Amygdala (tissue), 56 donors: ENCODE measurements around the gene LRMDA.

Experiments used
- DNase-seq, 56 donors: peaks; one replicate each; lab custom pipeline; 2025; lab: John Stamatoyannopoulos, UW

Gene LRMDA

DNA sequence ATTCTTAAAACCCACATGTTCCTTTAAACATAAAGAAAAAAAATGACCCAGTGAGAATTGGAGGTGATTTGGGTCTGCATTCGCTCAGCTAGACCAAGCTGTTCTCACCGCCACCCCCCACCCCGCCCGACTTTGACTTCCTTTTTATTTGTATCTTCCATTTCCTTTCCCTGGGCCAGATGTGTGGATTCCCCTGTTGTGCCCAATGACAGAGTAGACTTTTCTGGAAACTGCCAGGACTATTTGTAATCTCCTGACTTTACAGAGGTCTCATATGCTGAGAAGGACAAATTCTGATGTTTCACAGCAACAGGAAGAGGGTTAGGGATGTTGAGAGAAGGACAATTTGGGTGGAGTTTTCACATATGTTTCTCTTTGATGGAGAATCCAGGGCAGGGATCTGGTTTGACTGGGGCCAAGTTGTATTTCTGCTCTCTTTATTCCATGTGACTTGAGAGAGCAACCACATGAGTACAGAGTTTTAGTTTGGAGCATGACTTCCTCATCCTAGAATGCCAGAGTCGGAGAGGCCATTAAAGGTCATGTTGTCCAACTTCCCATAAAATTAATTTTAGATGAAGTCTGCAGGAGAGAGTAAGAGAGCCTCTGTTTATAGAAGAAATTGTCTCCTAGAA is 1023.2 kb downstream of the LRMDA start:
- DNase-seq: no peak

GRCh38 chr10:76456197-76456596 is 1024.8 kb downstream of the LRMDA start:
- no peak for DNase-seq

DNA sequence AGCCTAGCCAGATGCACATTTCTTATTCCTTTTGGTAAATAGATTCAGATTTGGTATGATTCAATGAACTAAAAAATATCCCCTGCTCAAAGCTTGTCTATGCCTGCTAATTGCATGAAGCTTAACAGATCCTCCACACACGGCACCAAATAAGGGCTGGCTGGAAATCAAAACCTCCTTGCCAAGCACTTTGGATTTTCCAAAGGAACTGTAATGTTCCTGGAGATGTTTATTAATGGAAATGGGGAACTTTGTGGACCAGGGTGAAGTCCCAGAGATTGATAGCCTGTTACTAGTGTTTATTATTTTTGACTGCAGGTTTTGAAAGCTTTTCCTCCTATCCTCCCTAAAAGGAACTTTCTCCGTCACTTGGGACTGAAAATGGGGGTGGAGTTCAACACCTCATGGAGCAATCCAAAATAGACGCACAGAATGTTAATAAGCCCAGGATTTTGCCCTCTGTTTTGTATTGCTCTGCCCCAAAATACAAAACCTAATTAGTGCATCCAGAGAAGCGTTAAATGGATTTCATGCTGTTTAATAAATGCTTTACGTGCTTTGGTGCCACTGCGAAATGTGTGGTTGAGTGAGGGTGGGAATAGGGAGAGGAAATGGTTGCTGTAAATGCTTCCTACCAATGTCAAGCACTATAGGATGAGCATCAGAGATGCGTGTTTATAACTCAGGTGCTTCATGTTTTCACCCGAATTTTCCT is 1027.7 kb downstream of the LRMDA start:
- no peak for DNase-seq

- no peak for DNase-seq
Observed at GRCh38 chr10:76461024-76461423, 1029.6 kb downstream of the LRMDA start.

DNA sequence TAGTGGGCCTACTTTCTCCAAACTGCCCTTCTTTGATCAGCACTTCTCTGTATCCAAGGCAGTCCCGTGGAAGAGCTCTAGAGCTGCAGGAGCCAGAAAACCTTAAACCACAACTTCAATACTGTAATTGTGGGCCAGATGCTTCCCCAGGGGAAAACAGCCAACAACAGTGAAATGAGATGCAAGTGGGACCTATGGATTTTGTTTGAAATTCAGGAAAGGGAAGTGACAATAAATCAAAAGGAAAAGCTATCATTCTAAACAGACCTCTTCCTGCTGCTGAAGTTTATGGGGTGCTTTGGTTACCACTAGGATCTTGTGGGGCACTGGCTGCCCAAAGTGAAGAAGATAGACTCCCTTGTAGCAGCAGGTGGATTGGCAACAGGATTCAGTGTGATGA is 1031.7 kb downstream of the LRMDA start:
- no peak for DNase-seq

DNA sequence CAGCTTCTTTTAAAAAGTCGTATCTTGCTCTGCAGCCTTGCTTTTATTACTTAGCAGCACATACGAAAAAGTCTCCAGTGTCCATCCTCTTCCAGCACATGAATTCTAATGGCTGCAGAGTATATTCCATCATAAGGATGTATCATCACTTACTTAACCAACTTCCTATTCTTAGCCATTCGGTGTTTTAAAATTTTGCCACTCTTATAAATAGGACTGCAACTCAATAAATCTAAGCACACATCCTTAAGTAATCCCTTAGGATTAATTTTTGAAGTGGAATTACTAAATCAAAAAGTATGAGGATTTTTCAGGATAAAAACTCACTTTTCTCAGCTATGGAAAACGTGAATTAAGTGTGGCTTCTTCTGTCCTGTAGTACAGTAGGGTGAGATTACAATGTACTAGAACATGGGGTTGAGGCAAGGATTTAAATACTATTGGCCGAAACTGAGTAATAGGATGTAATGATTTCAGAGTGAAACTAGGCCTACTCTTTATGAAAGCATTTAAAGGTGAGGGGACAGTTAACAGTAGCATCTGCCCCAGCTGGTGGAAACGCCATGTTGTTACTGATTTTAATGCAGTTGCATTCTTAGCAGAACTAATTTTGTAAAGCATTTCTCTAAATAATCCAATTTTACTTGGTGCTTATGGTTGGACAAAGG is 1035.5 kb downstream of the LRMDA start:
- DNase-seq: no peak

DNA sequence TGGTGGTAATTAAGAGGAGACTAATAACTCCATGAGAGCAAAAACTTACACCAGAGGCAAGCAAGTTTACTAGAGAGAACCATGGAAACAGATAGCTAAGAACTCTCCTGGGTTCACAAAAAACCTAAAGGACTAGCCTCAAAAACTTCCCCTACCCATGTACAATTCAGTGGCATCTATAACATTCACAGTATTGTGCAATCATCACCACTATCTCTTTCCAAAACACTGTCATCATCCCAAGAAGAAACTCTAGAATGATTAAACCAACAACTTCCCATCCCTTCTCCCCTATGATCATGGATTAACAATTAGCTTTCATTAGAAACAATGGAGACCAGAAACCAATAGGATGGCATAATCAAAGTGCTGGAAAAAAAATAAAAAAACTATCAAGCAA is 1038.3 kb downstream of the LRMDA start:
- DNase-seq: no peak

DNA sequence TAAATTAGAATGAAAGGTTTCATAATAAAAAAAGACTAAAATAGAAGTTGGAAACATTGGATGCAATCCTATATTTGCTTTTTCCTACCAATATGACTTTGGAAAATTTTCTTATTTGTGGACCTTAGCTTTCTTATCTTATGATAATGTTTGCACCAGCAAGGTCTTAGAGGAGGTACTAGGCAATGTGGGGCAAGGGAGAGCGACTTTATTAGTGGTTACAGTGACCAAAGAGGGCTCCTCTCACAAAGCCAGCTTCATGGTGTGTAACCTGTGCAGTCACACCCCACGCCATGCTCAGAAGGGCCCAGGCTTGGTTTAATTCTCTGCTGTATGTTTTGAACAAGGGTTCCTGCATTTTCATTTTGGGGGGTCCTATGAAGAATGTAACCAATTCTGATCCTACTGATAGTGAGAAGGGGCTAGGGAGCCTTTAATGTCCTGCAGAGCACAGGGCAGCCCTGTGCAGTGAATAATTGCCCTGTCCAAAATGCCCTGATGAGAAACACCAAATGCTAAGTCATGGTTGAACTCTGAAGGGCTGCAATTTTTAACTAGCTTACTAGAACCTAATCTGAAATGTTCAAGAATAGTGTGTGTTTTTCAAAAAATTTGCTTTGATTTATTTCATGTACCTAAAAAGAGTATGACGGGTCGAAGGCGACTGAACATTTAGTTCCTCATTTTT is 1047.8 kb downstream of the LRMDA start:
- no peak for DNase-seq

GRCh38 chr10:76481178-76481577 is 1049.8 kb downstream of the LRMDA start:
- DNase-seq: no peak

DNA sequence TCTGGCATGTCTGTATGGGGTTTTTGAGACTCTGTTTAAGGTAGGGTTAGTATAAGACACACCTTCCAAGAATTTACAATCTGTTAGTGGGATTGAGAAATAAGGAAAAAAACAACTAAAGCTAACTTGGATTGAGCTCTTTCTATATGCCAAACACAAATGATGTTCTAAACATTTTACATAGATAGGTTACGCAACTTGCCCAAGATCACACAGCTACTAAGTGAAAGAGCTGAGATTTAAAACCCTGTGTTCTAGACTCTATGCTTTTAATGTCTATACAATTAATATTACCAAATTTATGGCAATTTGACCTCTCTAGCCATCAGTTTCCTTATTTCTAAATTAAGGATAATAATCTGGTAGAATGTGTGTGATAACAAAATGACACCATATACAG is 1056.2 kb downstream of the LRMDA start:
- no peak for DNase-seq

- DNase-seq: no peak
Observed at GRCh38 chr10:76488602-76489001, 1057.2 kb downstream of the LRMDA start.

- no peak for DNase-seq
Observed at GRCh38 chr10:76491216-76491615, 1059.8 kb downstream of the LRMDA start.

- DNase-seq: no peak
Observed at GRCh38 chr10:76492026-76492425, 1060.6 kb downstream of the LRMDA start.

- no peak for DNase-seq
Observed at GRCh38 chr10:76492678-76493472, 1061.5 kb downstream of the LRMDA start.

- no peak for DNase-seq
Observed at GRCh38 chr10:76497666-76498065, 1066.2 kb downstream of the LRMDA start.

DNA sequence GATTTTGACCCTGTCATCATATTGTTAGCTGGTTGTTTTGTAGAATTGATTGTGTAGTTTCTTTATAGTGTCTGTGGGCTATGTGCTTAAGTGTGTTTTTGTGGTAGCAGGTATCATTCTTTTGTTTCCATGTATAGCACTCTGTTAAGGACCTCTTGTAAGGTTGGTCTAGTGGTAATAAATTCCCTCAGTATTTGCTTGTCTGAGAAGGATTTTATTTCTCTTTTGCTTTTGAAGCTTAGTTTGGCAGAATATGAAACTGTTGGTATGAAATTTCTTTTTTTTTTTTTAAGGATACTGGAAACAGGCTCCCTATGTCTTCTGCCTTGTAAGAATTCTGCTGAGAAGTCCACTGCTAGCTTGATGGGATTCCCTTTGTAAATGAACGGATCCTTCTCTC is 1073.4 kb downstream of the LRMDA start:
- no peak for DNase-seq

- no peak for DNase-seq
Observed at GRCh38 chr10:76509446-76509845, 1078.0 kb downstream of the LRMDA start.

DNA sequence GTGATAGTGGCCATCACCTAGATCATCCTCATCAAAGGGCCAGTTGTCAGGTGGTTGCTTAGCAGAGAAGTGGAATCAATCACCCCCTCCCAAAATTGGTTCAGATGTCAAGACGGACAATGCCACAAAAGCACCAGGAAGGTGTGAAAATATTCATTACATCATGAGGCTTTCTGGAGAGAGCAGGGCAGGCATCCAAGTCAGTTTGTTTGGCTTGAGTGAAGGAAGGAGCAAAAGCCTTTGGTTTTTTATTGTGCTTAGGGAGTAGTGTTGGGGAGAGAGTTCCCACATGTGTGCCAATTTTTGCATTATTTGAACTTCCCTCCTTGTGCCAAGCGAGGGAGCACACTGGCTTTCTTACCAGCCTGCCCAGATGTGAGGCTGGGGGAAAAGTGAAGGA is 1082.9 kb downstream of the LRMDA start:
- no peak for DNase-seq

DNA sequence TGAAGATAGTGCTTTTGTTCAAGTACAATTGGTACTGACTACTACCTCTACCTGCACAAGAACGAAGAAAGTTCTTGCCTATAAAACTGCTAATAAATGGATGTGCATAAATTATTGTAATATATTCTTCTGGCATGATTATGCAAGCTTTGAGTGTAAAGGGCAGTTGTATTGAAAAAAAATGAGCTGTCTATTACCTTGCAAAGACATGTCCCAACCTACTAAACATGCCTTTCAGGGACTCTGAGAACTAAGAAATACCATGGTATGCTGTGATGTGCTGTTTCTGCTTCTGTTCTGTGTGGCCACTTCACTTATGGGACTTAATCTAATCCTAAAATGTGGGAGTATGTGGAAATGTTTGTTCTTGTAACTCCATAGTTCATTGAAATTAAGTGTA is 1083.4 kb downstream of the LRMDA start:
- DNase-seq: no peak

DNA sequence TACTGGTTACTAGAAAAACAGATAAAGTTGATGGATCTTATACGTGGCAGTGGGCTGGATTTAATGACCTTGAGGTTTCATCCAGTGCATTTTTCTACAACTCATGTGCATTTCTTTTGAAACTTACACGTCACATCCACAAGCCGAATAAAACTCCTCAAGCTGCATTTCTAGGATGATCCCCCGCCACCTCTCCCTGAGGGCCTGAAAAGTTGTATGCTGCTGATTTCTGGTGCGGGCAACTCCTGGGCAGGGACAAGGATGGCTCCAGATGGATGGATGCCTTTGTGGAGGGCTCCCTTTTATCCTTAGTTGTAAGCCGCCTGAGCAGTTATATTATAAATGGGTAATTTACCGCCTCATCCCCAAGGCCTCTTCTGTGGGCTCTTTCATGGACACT is 1091.1 kb downstream of the LRMDA start:
- DNase-seq: no peak

- DNase-seq: no peak
Observed at GRCh38 chr10:76523246-76523645, 1091.8 kb downstream of the LRMDA start.
